GM19035 (cell line): ENCODE measurements around the gene MRPL41.
"Not testable (repeated sequence)": the region's sequence is repeated elsewhere in the genome, so short reads cannot be mapped to it uniquely, and the experiment has no call there.

Experiments
- ATAC-seq: cut with Tn5 transposase; IDR thresholded peaks from one replicate; pipeline ENCODE4 v1.9.1; 2021; ENCODE audit not compliant: unreplicated experiment

Gene MRPL41

GRCh38 chr9:137521405-137521985 is 30.2 kb upstream of the MRPL41 start:
- ATAC-seq: no peak

GRCh38 chr9:137522746-137523455 is 28.8 kb upstream of the MRPL41 start:
- no peak for ATAC-seq

GRCh38 chr9:137524161-137524980 is 27.3 kb upstream of the MRPL41 start:
- no peak for ATAC-seq

GRCh38 chr9:137524981-137525317 is 26.7 kb upstream of the MRPL41 start:
- no peak for ATAC-seq

GRCh38 chr9:137530331-137530730 is 21.3 kb upstream of the MRPL41 start:
- ATAC-seq: no peak

- ATAC-seq: no peak
These were observed 20.4 kb upstream of the MRPL41 start for GRCh38 chr9:137531099-137531765.

GRCh38 chr9:137532891-137533468 is 18.7 kb upstream of the MRPL41 start:
- ATAC-seq: not testable (repeated sequence)

GRCh38 chr9:137534256-137535119 is 17.2 kb upstream of the MRPL41 start:
- no peak for ATAC-seq

GRCh38 chr9:137535120-137535428 is 16.6 kb upstream of the MRPL41 start:
- no peak for ATAC-seq

- ATAC-seq: not testable (repeated sequence)
These were observed 15.0 kb upstream of the MRPL41 start for GRCh38 chr9:137536594-137537131.

- ATAC-seq: no peak
These were observed 13.6 kb upstream of the MRPL41 start for GRCh38 chr9:137538058-137538457.

GRCh38 chr9:137540536-137540935 is 11.1 kb upstream of the MRPL41 start:
- no peak for ATAC-seq

- ATAC-seq: no peak
These were observed 9.2 kb upstream of the MRPL41 start for GRCh38 chr9:137542486-137542885.

- ATAC-seq: no peak
These were observed 8.3 kb upstream of the MRPL41 start for GRCh38 chr9:137543237-137543963.

GRCh38 chr9:137544176-137544760 is 7.4 kb upstream of the MRPL41 start:
- ATAC-seq: no peak

GRCh38 chr9:137545123-137545522 is 6.6 kb upstream of the MRPL41 start:
- no peak for ATAC-seq

GRCh38 chr9:137547687-137548543 is 3.8 kb upstream of the MRPL41 start:
- no peak for ATAC-seq

- ATAC-seq: no peak
These were observed 1.5 kb upstream of the MRPL41 start, which contains the start of gene PNPLA7 for GRCh38 chr9:137550231-137550621. Gene PNPLA7, minus strand, starts transcription at chr9:137550402. Its CDS starts 205 bp downstream, at chr9:137550197.
